Thoracic aorta (tissue), 2 donors: ENCODE measurements around the gene TTC16. TPM values are rescaled to one million over a fixed set of nuclear protein-coding genes. Genes with fewer than 3 reads are reported as not detected.
A peak's percentile ranks its signal among the peaks of the same experiment; 100 is the strongest.

Source experiments
- ATAC-seq: fragments of 150-250 bp; one replicate; pipeline ENCODE4 v1.8.0; 2017; ENCODE audit warnings: low read depth; ENCODE audit not compliant: insufficient number of reproducible peaks, low FRiP score
- DNase-seq: peaks from one replicate; pipeline ENCODE4 v3.0.0-alpha.2; 2020; ENCODE audit warnings: low spot score
- H3K27ac ChIP-seq, 2 donors: fragments of 200-600 bp; sonication (generic); 1 replicate in 1 of 2; 2 replicates in 1 of 2; pipeline ENCODE4 v1.5.1; 2016; ENCODE audit warnings: mild to moderate bottlenecking in 2 of 2, moderate library complexity in 2 of 2
- H3K27me3 ChIP-seq: fragments of 200-600 bp; sonication (generic); replicated peaks from 2 replicates; pipeline ENCODE4 v1.6.0; 2016; ENCODE audit warnings: mild to moderate bottlenecking; ENCODE audit not compliant: insufficient read depth
- H3K36me3 ChIP-seq: fragments of 200-600 bp; sonication (generic); one replicate; pipeline ENCODE4 v1.5.1; 2016
- H3K4me1 ChIP-seq, 2 donors: fragments of 200-600 bp; sonication (generic); 1 replicate in 1 of 2; 2 replicates in 1 of 2; pipeline versions ENCODE4 v1.5.1 to v1.6.0; 2016; ENCODE audit warnings: low read depth in 2 of 2, mild to moderate bottlenecking in 1 of 2; ENCODE audit not compliant: control insufficient read depth in 1 of 2
- H3K4me3 ChIP-seq: fragments of 200-600 bp; sonication (generic); 2 replicates; pipeline ENCODE4 v1.5.1; 2016; ENCODE audit warnings: mild to moderate bottlenecking
- H3K9me3 ChIP-seq: fragments of 200-600 bp; sonication (generic); 2 replicates; pipeline ENCODE4 v1.5.1; 2016
- CTCF ChIP-seq: fragments of 200-600 bp; sonication (generic); IDR thresholded peaks from one replicate; pipeline ENCODE4 v1.5.1; 2019; ENCODE audit warnings: antibody characterized with exemption
- total RNA-seq, 2 donors: library from RNA; depleted of rRNA; stranded (reverse); fragments of >200 nt; gene quantifications; one replicate each; pipeline versions ENCODE4 v1.1.0 to v1.2.3, GENCODE V29; 2016

Gene TTC16
- total RNA-seq, 2 donors from 2014 or later: 0.14 to 0.27 TPM

GRCh38 chr9:127698985-127699670, 16.8 kb upstream of the TTC16 start:
- DNase-seq: peak; percentile 94
- peak overlapping the region; percentile 71 for H3K4me3 ChIP-seq

GRCh38 chr9:127700140-127700539, 15.7 kb upstream of the TTC16 start:
- TF ChIP-seq CTCF: no peak
- Histone ChIP-seq H3K4me1 (peaks cover 4% of the 10 kb centered on the region in 2 donors), H3K4me3 (no peak overlapping the region), H3K36me3 (no peaks in the 10 kb centered on the region), H3K27me3 (no peaks in the 10 kb centered on the region), H3K27ac (peak overlapping the region in 1 of 2 donors; percentile 93), H3K9me3 (no peaks in the 10 kb centered on the region)
- ATAC-seq (no peak), DNase-seq (no peak)

More at GRCh38 chr9:127698985-127699670, 16.8 kb upstream of the TTC16 start:
- Histone ChIP-seq H3K27ac (peak overlapping the region; percentile 77 to 93), H3K27me3 (no peaks in the 10 kb centered on the region), H3K4me1 (peaks cover 4% of the 10 kb centered on the region in 2 donors), H3K9me3 (no peaks in the 10 kb centered on the region), H3K36me3 (peaks cover 4% of the 10 kb centered on the region)
- peak; percentile 41 for TF ChIP-seq CTCF
- ATAC-seq: peak; percentile 97

- ATAC-seq (no peak), DNase-seq (no peak)
- Histone ChIP-seq H3K27me3 (no peaks in the 10 kb centered on the region), H3K27ac (no peak overlapping the region), H3K4me3 (no peak overlapping the region), H3K4me1 (peaks cover 4% of the 10 kb centered on the region in 2 donors), H3K9me3 (no peaks in the 10 kb centered on the region), H3K36me3 (no peaks in the 10 kb centered on the region)
- TF ChIP-seq CTCF: no peak
These were observed 15.2 kb upstream of the TTC16 start for GRCh38 chr9:127700594-127701255.

GRCh38 chr9:127703289-127703946, 12.5 kb upstream of the TTC16 start:
- peaks cover 4% of the 10 kb centered on the region in 2 donors for H3K4me1 ChIP-seq
- H3K9me3 ChIP-seq: no peaks in the 10 kb centered on the region
- TF ChIP-seq CTCF: no peak
- no peaks in the 10 kb centered on the region for H3K36me3 ChIP-seq
- H3K27me3 ChIP-seq: no peaks in the 10 kb centered on the region
- ATAC-seq: no peak
- no peak overlapping the region for H3K27ac ChIP-seq
- no peak for DNase-seq
- H3K4me3 ChIP-seq: no peak overlapping the region
